ENCODE results near the gene PTPRM.

DNA sequence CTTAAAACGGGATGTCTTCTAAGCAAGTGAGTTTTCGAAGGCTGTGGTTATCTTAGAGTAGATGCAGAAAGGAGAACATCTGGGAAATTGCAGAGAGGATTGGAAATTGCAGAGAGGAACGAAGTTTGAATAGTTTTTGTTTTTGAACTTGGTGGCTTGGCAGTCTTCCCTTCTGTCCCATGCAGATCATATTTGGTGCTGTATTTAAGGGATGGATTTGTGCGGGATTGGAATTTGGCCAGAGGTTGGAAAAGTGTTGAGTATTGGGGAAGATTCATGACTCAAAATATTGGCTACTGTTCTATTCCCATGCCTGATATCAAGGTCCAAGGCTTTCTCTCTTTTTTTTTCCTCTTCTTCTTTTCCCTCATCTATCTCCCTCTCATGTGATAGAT is 18.2 kb downstream of the PTPRM start:
- TF ChIP-seq, protein P1, sequence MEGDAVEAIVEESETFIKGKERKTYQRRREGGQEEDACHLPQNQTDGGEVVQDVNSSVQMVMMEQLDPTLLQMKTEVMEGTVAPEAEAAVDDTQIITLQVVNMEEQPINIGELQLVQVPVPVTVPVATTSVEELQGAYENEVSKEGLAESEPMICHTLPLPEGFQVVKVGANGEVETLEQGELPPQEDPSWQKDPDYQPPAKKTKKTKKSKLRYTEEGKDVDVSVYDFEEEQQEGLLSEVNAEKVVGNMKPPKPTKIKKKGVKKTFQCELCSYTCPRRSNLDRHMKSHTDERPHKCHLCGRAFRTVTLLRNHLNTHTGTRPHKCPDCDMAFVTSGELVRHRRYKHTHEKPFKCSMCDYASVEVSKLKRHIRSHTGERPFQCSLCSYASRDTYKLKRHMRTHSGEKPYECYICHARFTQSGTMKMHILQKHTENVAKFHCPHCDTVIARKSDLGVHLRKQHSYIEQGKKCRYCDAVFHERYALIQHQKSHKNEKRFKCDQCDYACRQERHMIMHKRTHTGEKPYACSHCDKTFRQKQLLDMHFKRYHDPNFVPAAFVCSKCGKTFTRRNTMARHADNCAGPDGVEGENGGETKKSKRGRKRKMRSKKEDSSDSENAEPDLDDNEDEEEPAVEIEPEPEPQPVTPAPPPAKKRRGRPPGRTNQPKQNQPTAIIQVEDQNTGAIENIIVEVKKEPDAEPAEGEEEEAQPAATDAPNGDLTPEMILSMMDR (conservative IDR thresholded peaks at IDR 0.05; ENCODE audit: low read length) = no peak
- TF ChIP-seq EZH2phosphoT487 (IDR thresholded peaks at IDR 0.05; ENCODE audit: borderline replicate concordance) = no peak

All from Loucy (cell line).